Raji (cell line): ENCODE data around the gene ARNT2.

Experiments used
- POLR2A ChIP-seq: IDR thresholded peaks from 2 replicates; pipeline ENCODE4 v1.6.1; 2011; ENCODE audit warnings: low read depth, low read length, control low read depth; ENCODE audit not compliant: insufficient read depth

The ARNT2 gene

DNA sequence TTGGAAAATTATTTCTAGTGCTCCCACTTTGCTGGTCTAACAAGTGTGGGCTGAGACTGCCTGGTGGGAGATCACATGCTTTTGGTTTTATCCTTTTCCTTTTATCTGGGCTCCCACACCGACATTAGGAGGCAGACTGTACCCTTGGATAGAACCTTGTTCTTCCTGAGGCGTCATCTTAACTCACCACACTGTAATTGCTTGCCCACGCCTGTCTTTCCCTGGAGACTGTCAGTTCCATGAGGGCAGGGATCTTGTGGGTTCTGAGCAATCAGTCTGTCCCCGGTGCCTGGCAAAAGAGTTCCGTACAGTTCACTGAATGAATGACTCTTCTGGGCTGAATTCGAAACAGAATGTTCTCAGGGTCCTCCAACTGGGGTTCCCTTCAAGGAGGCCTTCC is 166.4 kb downstream of the ARNT2 start:
- no peak for TF ChIP-seq POLR2A

GRCh38 chr15:80572337-80572736 is 168.2 kb downstream of the ARNT2 start:
- TF ChIP-seq POLR2A = no peak

DNA sequence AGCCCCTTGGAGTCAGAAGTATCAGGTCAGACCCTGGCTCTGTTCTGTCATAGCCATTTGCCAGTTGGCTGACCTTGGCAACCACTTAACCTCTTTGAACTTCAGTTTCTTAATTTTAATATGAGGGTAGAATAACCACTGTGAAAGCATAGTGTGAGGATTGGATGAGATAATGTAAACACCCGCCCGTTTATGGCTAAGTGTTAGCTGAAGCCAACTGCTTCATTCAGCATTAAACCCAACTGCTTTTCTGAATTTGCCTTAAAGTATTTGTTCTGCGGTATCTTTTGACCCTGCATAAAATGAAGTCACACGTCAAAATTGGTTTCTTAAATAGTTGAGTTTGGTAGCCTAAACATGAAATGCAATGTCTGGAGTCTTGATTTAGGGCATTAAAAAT is 169.4 kb downstream of the ARNT2 start:
- no peak for TF ChIP-seq POLR2A

DNA sequence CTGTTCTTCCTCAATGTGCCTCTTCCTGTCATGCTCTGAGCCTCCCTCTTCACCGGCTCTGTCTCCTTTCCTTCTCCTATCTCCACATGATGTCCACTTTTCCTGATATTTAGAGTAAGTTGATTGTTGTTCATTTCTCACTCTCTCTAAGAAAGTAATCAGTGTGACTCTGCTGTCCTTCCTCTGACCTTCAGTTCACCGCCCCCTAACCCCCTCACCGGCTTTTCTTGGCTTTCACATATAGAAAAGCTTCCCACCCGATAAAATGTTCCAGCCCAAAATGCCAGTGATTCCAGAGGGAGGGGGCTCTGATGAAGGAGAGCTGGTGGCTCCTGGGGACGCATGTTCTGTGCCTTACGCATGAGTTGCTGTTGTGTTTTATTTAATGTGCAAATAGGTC is 170.4 kb downstream of the ARNT2 start:
- no peak for TF ChIP-seq POLR2A

DNA sequence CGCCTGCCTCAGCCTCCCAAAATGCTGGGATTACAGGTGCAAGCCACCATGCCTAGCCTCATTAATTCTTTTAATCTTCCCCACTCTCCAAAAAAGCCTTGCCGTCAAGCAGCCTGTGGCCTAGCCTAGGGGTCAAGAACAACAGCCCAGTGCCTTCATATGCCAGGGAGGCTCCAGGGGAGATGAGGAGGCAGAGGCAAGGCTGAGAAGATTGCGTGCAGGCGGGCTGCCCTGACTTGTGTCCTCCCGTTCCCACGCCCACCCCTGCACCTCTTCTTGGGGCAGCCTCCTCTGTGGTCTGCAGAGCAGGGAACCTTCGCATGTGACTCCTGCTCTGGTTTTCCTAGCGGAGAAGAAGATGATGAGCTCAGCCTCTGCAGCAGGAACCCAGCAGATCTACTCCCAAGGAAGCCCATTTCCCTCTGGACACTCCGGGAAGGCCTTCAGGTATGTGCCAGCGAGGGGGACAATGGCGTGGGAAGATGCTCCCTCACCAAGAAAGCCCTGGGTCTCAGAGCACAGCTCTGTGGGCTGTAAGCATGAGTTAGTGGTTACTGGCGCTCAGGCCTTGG is 172.4 kb downstream of the ARNT2 start:
- no peak for TF ChIP-seq POLR2A

- no peak for TF ChIP-seq POLR2A
Observed at GRCh38 chr15:80577552-80578205, 173.5 kb downstream of the ARNT2 start.

DNA sequence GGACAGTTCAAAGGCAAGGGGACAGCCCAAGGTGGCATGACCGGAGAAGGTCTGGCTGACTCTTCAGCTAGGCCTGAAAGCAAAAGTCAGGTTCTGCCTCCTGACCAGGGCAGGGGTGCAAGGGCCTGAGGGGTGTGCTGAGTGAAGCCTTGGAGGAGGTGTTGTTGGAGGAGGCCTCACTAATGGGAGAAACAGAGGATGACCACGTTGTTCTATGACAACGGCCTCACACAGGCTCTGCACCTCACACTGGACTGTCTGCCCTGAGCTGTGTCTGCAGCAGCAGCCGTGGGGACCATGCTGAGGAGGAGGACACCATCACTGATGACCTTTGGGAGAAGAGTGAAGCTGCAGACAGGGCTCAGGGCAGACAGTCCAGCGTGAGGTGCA is 174.0 kb downstream of the ARNT2 start:
- TF ChIP-seq POLR2A = no peak

- no peak for TF ChIP-seq POLR2A
Observed at GRCh38 chr15:80578871-80579270, 174.7 kb downstream of the ARNT2 start.

- TF ChIP-seq POLR2A = no peak
Observed at GRCh38 chr15:80579611-80580010, 175.4 kb downstream of the ARNT2 start.

- no peak for TF ChIP-seq POLR2A
Observed at GRCh38 chr15:80580106-80580505, 175.9 kb downstream of the ARNT2 start.

DNA sequence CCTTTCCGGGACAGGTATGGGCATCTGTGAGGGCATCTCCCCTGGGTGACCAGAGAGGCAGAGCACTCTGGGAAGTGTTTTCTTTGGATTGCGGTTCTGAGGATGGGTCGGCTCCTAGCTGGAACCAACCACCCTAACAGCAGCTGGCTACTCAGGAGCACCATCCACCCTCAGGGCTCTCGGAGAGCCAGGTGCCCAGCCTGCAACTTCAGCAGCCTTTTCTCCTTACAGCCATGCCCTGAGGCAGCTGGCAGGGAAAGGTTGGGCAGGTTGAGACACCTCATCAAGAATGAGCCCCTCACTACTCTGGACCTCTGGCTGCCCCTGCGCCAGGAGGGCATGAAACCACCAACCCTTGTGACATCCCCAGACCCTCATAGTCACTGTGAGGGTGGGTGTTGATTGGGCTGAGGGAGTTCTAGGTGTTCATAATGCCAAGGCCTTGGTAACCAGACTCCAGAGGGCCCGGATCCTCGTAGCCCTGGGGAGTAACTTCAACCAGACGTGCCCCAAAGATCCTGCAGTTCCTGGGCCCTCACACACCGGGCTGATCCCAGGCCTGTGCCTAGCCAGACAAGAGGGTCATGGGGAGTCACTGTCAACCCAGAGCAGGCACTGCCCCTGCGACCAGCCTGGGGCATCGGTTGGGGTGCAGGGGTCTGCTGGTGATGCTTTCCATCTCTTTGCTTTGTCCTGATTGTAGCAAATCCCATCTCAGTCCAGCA is 176.5 kb downstream of the ARNT2 start:
- no peak for TF ChIP-seq POLR2A

GRCh38 chr15:80581976-80582375 is 177.8 kb downstream of the ARNT2 start:
- TF ChIP-seq POLR2A = no peak

DNA sequence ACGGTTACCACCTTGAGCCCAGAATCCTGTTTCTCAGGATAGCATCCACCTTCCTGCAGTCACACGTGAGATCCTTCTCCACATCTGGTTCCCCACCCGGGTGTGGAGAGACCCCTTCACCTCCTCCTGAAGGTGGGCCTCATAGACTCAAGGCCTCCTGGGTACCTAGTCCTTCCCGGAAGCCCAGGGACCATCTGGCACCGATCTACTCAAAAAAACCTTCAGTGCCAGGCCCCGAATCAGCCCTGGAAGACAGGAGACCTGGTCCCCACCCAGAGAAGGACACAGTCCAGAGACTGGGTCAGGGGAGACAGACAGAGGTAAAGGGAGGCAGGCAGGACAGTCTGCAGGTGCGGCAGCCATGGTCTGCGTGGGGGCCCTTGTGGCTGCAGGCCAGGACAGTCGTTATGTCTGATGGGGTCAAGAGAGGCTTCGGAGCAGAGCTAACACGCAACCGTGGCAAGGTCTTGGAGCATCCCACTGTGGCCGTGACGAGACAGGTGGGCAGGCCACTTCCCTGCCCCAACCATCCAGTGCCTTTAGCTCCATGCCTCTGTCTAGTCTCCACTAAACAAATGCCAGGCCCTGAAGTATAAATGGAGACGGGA is 178.7 kb downstream of the ARNT2 start:
- no peak for TF ChIP-seq POLR2A

GRCh38 chr15:80584561-80584964 is 180.4 kb downstream of the ARNT2 start:
- no peak for TF ChIP-seq POLR2A

DNA sequence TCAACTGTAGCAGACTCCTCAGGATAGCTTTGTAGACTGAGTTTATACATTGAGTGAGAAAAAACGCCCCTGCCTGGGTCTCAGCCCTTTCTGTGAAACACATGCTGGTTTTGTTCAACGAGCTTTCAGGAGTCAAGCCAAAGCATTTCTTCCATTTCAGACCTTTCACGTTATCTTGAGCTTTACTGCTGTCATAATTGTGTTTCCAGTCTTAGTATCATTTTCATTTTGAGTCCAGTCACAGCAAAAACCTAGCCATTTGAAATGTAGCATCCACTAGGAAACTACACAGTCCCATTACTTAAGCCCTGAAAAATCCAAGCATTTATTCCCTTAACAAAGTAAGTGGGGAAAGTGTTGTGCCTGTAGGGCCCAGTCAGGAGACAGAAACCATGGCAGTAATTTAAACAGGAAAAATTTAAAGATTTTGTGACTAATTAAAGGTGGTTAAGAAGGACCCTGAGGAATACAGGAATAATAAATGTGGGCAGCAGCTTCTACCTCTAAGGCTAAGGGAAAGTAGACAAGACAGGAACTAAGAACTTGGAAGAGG is 180.9 kb downstream of the ARNT2 start:
- no peak for TF ChIP-seq POLR2A
